Measurements from ENCODE around the gene BCL2A1.

- TF ChIP-seq, protein P1, sequence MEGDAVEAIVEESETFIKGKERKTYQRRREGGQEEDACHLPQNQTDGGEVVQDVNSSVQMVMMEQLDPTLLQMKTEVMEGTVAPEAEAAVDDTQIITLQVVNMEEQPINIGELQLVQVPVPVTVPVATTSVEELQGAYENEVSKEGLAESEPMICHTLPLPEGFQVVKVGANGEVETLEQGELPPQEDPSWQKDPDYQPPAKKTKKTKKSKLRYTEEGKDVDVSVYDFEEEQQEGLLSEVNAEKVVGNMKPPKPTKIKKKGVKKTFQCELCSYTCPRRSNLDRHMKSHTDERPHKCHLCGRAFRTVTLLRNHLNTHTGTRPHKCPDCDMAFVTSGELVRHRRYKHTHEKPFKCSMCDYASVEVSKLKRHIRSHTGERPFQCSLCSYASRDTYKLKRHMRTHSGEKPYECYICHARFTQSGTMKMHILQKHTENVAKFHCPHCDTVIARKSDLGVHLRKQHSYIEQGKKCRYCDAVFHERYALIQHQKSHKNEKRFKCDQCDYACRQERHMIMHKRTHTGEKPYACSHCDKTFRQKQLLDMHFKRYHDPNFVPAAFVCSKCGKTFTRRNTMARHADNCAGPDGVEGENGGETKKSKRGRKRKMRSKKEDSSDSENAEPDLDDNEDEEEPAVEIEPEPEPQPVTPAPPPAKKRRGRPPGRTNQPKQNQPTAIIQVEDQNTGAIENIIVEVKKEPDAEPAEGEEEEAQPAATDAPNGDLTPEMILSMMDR (IDR thresholded peaks at IDR 0.05), result no peak
- no peak for TF ChIP-seq POLR2A (IDR thresholded peaks at IDR 0.05)
Observed at GRCh38 chr15:79994615-79995014, 23.6 kb upstream of the BCL2A1 start.
